HepG2 (cell line): ENCODE measurements around the gene CDT1. TPM values are rescaled to one million over a fixed set of nuclear protein-coding genes. Genes with fewer than 3 reads are reported as not detected.

Source experiments
- ELF3 ChIP-seq: IDR thresholded peaks from 2 replicates; pipeline ENCODE4 v1.6.1; 2016; ENCODE audit warnings: missing genetic modification reagents, missing compliant biosample characterization
- JARID2 ChIP-seq: sonication (generic); formaldehyde crosslinking; IDR thresholded peaks from 2 replicates; pipeline ENCODE4 v1.8.1; 2023; ENCODE audit warnings: missing genetic modification reagents, inconsistent platforms; ENCODE audit not compliant: insufficient replicate concordance
- MTA3 ChIP-seq: sonication (generic); formaldehyde crosslinking; IDR thresholded peaks from 2 replicates; pipeline ENCODE4 v1.4.0; 2020; ENCODE audit warnings: missing genetic modification reagents
- NFYC ChIP-seq: IDR thresholded peaks from 2 replicates; pipeline ENCODE4 v1.6.1; 2016; ENCODE audit warnings: missing genetic modification reagents, missing compliant biosample characterization
- SKI ChIP-seq: fragments of 450-650 bp; IDR thresholded peaks from one replicate; pipeline ENCODE4 v1.6.1; 2018; ENCODE audit warnings: mild to moderate bottlenecking; ENCODE audit not compliant: partially characterized antibody
- SP140L ChIP-seq: sonication (generic); formaldehyde crosslinking; IDR thresholded peaks from 2 replicates; pipeline ENCODE4 v1.4.0; 2020; ENCODE audit warnings: missing genetic modification reagents, borderline replicate concordance
- TMF1 ChIP-seq: sonication (generic); formaldehyde crosslinking; IDR thresholded peaks from 2 replicates; pipeline ENCODE4 v1.8.1; 2022; ENCODE audit warnings: low read depth, missing genetic modification reagents
- TOPORS ChIP-seq: sonication (generic); formaldehyde crosslinking; IDR thresholded peaks from 2 replicates; pipeline ENCODE4 v1.8.0; 2023; ENCODE audit warnings: mild to moderate bottlenecking, missing genetic modification reagents
- TP53 ChIP-seq: sonication (generic); formaldehyde crosslinking; conservative IDR thresholded peaks from 2 replicates; pipeline ENCODE4 v1.4.0; 2020; ENCODE audit warnings: missing genetic modification reagents
- ZKSCAN8 ChIP-seq: IDR thresholded peaks from 2 replicates; pipeline ENCODE4 v1.6.1; 2016; ENCODE audit warnings: borderline replicate concordance, missing genetic modification reagents, missing compliant biosample characterization
- ZNF282 ChIP-seq: fragments of 450-650 bp; IDR thresholded peaks from 2 replicates; pipeline ENCODE4 v1.6.1; 2018; ENCODE audit not compliant: partially characterized antibody
- ZNF572 ChIP-seq: sonication (generic); formaldehyde crosslinking; IDR thresholded peaks from 2 replicates; pipeline ENCODE4 v1.5.1; 2020; ENCODE audit warnings: mild to moderate bottlenecking, missing genetic modification reagents
- ZSCAN20 ChIP-seq: sonication (generic); formaldehyde crosslinking; IDR thresholded peaks from 2 replicates; pipeline ENCODE4 v1.4.0; 2020; ENCODE audit warnings: missing genetic modification reagents, mild to moderate bottlenecking, borderline replicate concordance
- polyA plus RNA-seq, 8 experiments: library from polyadenylated mRNA; depleted of rRNA in 3 of 8; stranded (reverse) in 7 of 8; unstranded in 1 of 8; fragments of >200 nt; fragmentation: Illumina TruSeq in 4 of 8; extraction: Trizol in 4 of 8; gene quantifications; 2 replicates each; pipeline versions ENCODE4 v1.2.1 to v1.2.3, GENCODE V29; 2011 to 2016; ENCODE audit warnings: low read depth in 4 of 8, missing spikeins in 1 of 8, mixed read lengths in 1 of 8; ENCODE audit not compliant: insufficient read depth in 1 of 8
- total RNA-seq, 5 experiments: library from RNA; depleted of rRNA; stranded (reverse); fragments of >200 nt; fragmentation: Illumina TruSeq; extraction: Trizol; gene quantifications; 2 replicates each; pipeline ENCODE4 v1.2.3, GENCODE V29; 2016; ENCODE audit warnings: low read depth in 1 of 5
- TF ChIP-seq, protein P1 (sequence below): sonication (generic); formaldehyde crosslinking; IDR thresholded peaks from 2 replicates; pipeline ENCODE4 v1.9.0; 2022; ENCODE audit warnings: low read depth, missing genetic modification reagents
- TF ChIP-seq, protein P2 (sequence below): sonication (generic); formaldehyde crosslinking; IDR thresholded peaks from 2 replicates; pipeline ENCODE4 v1.8.0; 2022; ENCODE audit warnings: missing genetic modification reagents, mild to moderate bottlenecking, borderline replicate concordance
- TF ChIP-seq, protein P3 (sequence below): sonication (generic); formaldehyde crosslinking; IDR thresholded peaks from 2 replicates; pipeline ENCODE4 v1.4.0; 2020; ENCODE audit warnings: missing genetic modification reagents
- TF ChIP-seq, protein P4 (sequence below): sonication (generic); formaldehyde crosslinking; IDR thresholded peaks from 2 replicates; pipeline ENCODE4 v1.4.0; 2020; ENCODE audit warnings: low read depth, missing genetic modification reagents
- TF ChIP-seq, protein P5 (sequence below): IDR thresholded peaks from 2 replicates; pipeline ENCODE4 v1.6.1; 2016; ENCODE audit warnings: low read depth, borderline replicate concordance
- TF ChIP-seq, protein P6 (sequence below): sonication (generic); formaldehyde crosslinking; conservative IDR thresholded peaks from 2 replicates; pipeline ENCODE4 v1.4.0; 2020; ENCODE audit warnings: missing genetic modification reagents

The CDT1 gene
- total and polyA plus RNA-seq, 2 of the 13 experiments (the other 11 are each of a cell fraction or from before 2014, with no cell fraction given), result 23.1 to 23.8 TPM

DNA sequence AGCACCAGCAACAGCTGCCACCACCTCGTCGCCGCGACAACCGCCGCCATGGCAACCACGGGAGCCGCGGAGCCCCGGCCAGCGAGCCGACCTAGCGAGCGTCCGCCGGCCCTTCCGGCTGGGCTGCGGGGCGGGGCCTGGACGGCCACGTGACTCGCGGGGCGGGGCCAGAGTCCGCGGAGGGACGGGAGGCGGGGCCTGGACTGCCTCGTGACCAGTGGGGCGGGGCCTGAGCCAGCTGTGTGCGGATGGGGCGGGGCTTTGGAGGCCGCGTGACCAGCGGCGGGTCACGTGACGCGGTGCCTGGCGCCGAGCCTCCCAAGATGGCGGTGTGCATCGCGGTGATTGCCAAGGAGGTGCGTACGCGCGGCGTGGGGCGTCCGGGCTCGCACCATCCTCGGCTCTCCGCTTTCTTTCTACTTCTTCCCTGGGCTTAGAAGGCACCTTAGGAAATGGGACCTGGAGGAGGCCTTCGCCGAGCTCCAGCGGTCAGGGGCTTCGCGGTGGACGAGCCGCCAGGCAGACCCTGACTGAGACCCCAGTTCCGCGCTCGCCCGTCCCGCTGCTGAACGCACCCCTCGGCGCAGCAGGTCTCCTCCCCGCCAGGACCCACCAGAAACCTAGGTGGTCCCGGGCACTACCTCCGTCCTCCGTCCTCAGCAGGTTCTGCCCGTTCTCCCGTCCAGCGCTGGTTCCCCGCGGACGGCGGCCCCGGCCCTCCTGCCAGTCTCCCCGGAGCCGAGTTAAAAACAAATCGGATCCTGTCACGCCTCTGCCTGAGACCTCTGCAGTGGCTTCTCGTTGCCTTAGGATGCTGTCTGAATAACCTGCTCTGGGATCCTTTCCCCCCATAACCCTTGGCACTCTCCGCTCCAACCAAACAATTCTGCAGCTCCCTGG, 53.5 kb downstream of the CDT1 start, which contains the start of the genes GALNS and TRAPPC2L (continued):
- TF ChIP-seq, protein P1, sequence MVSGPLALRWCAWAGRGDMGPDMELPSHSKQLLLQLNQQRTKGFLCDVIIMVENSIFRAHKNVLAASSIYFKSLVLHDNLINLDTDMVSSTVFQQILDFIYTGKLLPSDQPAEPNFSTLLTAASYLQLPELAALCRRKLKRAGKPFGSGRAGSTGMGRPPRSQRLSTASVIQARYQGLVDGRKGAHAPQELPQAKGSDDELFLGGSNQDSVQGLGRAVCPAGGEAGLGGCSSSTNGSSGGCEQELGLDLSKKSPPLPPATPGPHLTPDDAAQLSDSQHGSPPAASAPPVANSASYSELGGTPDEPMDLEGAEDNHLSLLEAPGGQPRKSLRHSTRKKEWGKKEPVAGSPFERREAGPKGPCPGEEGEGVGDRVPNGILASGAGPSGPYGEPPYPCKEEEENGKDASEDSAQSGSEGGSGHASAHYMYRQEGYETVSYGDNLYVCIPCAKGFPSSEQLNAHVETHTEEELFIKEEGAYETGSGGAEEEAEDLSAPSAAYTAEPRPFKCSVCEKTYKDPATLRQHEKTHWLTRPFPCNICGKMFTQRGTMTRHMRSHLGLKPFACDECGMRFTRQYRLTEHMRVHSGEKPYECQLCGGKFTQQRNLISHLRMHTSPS, result 0 out of 2 replicates have a peak, but pooled peaks have one; percentile 15
- peak; percentile 20; the same call in 1 of the 2 replicates for TF ChIP-seq NFYC (CRISPR knock-in tag)
- peak; percentile 16 for TF ChIP-seq SKI
- no peak for TF ChIP-seq TMF1 (CRISPR knock-in tag)
- TF ChIP-seq ZKSCAN8 (CRISPR knock-in tag), result no peak
- TF ChIP-seq, protein P2, sequence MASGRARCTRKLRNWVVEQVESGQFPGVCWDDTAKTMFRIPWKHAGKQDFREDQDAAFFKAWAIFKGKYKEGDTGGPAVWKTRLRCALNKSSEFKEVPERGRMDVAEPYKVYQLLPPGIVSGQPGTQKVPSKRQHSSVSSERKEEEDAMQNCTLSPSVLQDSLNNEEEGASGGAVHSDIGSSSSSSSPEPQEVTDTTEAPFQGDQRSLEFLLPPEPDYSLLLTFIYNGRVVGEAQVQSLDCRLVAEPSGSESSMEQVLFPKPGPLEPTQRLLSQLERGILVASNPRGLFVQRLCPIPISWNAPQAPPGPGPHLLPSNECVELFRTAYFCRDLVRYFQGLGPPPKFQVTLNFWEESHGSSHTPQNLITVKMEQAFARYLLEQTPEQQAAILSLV, result peak; percentile 85; the same call in 1 of the 2 replicates
- no peak; the same call in 1 of the 2 replicates for TF ChIP-seq MTA3 (CRISPR knock-in tag)
- TF ChIP-seq ZSCAN20 (CRISPR knock-in tag), result peak; percentile 44; the same call in 1 of the 2 replicates
- TF ChIP-seq, protein P3, sequence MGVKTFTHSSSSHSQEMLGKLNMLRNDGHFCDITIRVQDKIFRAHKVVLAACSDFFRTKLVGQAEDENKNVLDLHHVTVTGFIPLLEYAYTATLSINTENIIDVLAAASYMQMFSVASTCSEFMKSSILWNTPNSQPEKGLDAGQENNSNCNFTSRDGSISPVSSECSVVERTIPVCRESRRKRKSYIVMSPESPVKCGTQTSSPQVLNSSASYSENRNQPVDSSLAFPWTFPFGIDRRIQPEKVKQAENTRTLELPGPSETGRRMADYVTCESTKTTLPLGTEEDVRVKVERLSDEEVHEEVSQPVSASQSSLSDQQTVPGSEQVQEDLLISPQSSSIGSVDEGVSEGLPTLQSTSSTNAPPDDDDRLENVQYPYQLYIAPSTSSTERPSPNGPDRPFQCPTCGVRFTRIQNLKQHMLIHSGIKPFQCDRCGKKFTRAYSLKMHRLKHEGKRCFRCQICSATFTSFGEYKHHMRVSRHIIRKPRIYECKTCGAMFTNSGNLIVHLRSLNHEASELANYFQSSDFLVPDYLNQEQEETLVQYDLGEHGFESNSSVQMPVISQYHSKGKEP (CRISPR knock-in tag), result peak; percentile 67; the same call in 1 of the 2 replicates
- TF ChIP-seq TOPORS (CRISPR knock-in tag), result no peak
- TF ChIP-seq ZNF282, result no peak
- peak; percentile 75 for TF ChIP-seq ELF3 (CRISPR knock-in tag)
- TF ChIP-seq ZNF572, result 0 out of 2 replicates have a peak, but pooled peaks have one; percentile 21
- TF ChIP-seq, protein P4, sequence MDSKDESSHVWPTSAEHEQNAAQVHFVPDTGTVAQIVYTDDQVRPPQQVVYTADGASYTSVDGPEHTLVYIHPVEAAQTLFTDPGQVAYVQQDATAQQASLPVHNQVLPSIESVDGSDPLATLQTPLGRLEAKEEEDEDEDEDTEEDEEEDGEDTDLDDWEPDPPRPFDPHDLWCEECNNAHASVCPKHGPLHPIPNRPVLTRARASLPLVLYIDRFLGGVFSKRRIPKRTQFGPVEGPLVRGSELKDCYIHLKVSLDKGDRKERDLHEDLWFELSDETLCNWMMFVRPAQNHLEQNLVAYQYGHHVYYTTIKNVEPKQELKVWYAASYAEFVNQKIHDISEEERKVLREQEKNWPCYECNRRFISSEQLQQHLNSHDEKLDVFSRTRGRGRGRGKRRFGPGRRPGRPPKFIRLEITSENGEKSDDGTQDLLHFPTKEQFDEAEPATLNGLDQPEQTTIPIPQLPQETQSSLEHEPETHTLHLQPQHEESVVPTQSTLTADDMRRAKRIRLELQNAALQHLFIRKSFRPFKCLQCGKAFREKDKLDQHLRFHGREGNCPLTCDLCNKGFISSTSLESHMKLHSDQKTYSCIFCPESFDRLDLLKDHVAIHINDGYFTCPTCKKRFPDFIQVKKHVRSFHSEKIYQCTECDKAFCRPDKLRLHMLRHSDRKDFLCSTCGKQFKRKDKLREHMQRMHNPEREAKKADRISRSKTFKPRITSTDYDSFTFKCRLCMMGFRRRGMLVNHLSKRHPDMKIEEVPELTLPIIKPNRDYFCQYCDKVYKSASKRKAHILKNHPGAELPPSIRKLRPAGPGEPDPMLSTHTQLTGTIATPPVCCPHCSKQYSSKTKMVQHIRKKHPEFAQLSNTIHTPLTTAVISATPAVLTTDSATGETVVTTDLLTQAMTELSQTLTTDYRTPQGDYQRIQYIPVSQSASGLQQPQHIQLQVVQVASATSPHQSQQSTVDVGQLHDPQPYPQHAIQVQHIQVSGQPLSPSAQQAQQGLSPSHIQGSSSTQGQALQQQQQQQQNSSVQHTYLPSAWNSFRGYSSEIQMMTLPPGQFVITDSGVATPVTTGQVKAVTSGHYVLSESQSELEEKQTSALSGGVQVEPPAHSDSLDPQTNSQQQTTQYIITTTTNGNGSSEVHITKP, result no peak
- TF ChIP-seq, protein P5, sequence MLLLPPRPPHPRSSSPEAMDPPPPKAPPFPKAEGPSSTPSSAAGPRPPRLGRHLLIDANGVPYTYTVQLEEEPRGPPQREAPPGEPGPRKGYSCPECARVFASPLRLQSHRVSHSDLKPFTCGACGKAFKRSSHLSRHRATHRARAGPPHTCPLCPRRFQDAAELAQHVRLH (CRISPR knock-in tag), result no peak; the same call in 1 of the 2 replicates
- TF ChIP-seq JARID2 (CRISPR knock-in tag), result peak; percentile 92
- no peak for TF ChIP-seq TP53 (CRISPR knock-in tag)
- TF ChIP-seq, protein P6, sequence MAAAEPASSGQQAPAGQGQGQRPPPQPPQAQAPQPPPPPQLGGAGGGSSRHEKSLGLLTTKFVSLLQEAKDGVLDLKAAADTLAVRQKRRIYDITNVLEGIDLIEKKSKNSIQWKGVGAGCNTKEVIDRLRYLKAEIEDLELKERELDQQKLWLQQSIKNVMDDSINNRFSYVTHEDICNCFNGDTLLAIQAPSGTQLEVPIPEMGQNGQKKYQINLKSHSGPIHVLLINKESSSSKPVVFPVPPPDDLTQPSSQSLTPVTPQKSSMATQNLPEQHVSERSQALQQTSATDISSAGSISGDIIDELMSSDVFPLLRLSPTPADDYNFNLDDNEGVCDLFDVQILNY (CRISPR knock-in tag), result 0 out of 2 replicates have a peak, but pooled peaks have one; percentile 14
- TF ChIP-seq SP140L (CRISPR knock-in tag), result no peak
